Gastrocnemius medialis (tissue), 4 donors: ENCODE measurements around the gene SCG5.

Source experiments
- POLR2A ChIP-seq, 2 donors: fragments of 450-650 bp; IDR thresholded peaks; one replicate each; pipeline ENCODE4 v1.6.1; 2017; ENCODE audit warnings: antibody characterized with exemption in 2 of 2, mild to moderate bottlenecking in 2 of 2, moderate library complexity in 2 of 2
- TF ChIP-seq, protein P1 (sequence below), 5 experiments: fragments of 450-650 bp in 3 of 5; fragments of 200-600 bp in 2 of 5; sonication (generic) in 2 of 5; IDR thresholded peaks in 4 of 5; conservative IDR thresholded peaks in 1 of 5; 1 replicate in 4 of 5; 2 replicates in 1 of 5; pipeline ENCODE4 v1.5.1; 2016 to 2019; ENCODE audit warnings: antibody characterized with exemption in 5 of 5, mild to moderate bottlenecking in 3 of 5, moderate library complexity in 3 of 5

DNA sequence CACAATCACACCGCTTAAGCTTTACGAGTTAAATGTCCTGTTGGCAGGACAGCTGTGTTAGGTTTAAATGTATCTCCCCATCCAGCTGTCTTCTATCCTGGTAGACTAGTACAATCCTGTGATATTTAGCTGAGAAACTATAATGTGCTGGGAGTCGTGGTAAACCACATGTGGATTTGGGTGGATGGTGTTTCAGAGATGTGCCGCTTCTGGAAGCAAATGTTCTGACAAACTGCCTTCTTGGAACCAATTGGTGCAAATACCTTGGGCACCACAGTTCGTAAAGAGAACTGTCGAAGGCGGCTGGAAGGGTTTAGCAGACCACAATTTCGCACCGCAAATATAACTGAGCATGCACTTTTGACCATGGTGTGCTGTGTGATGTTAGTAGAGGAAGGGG is 15.0 kb downstream of the SCG5 start:
- TF ChIP-seq, protein P1, sequence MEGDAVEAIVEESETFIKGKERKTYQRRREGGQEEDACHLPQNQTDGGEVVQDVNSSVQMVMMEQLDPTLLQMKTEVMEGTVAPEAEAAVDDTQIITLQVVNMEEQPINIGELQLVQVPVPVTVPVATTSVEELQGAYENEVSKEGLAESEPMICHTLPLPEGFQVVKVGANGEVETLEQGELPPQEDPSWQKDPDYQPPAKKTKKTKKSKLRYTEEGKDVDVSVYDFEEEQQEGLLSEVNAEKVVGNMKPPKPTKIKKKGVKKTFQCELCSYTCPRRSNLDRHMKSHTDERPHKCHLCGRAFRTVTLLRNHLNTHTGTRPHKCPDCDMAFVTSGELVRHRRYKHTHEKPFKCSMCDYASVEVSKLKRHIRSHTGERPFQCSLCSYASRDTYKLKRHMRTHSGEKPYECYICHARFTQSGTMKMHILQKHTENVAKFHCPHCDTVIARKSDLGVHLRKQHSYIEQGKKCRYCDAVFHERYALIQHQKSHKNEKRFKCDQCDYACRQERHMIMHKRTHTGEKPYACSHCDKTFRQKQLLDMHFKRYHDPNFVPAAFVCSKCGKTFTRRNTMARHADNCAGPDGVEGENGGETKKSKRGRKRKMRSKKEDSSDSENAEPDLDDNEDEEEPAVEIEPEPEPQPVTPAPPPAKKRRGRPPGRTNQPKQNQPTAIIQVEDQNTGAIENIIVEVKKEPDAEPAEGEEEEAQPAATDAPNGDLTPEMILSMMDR (IDR thresholded peaks at IDR 0.05 in 4 of 5, conservative IDR thresholded peaks at IDR 0.05 in 1 of 5) = no peak
- no peak for TF ChIP-seq POLR2A (IDR thresholded peaks at IDR 0.05)
